Muscle layer of duodenum (tissue), 2 donors: ENCODE results near the gene ANKH.

ENCODE experiments used
- H3K27ac ChIP-seq: one replicate; pipeline ENCODE4 v1.7.0; 2013; ENCODE audit warnings: mild to moderate bottlenecking, low read length
- H3K27me3 ChIP-seq: one replicate; pipeline ENCODE4 v1.7.0; 2013; ENCODE audit warnings: low read depth, mild to moderate bottlenecking, control low read depth, low read length
- H3K36me3 ChIP-seq, 2 donors: one replicate each; pipeline ENCODE4 v1.7.0; 2013; ENCODE audit warnings: low read length in 2 of 2, control low read depth in 1 of 2, mild to moderate bottlenecking in 1 of 2; ENCODE audit not compliant: insufficient read depth in 2 of 2, control insufficient read depth in 1 of 2
- H3K4me1 ChIP-seq, 2 donors: one replicate each; pipeline ENCODE4 v1.7.0; 2013; ENCODE audit warnings: low read length in 2 of 2, mild to moderate bottlenecking in 2 of 2, control low read depth in 1 of 2, moderate library complexity in 1 of 2; ENCODE audit not compliant: insufficient read depth in 2 of 2, control insufficient read depth in 1 of 2
- H3K4me3 ChIP-seq, 2 donors: one replicate each; pipeline ENCODE4 v1.7.0; 2013; ENCODE audit warnings: low read length in 2 of 2, low read depth in 1 of 2, mild to moderate bottlenecking in 1 of 2
- H3K9me3 ChIP-seq, 2 donors: one replicate each; pipeline ENCODE4 v1.7.0; 2013; ENCODE audit warnings: low read length in 2 of 2, control low read depth in 1 of 2, mild to moderate bottlenecking in 1 of 2; ENCODE audit not compliant: control insufficient read depth in 1 of 2
- donor health status: healthy.

Gene ANKH

DNA sequence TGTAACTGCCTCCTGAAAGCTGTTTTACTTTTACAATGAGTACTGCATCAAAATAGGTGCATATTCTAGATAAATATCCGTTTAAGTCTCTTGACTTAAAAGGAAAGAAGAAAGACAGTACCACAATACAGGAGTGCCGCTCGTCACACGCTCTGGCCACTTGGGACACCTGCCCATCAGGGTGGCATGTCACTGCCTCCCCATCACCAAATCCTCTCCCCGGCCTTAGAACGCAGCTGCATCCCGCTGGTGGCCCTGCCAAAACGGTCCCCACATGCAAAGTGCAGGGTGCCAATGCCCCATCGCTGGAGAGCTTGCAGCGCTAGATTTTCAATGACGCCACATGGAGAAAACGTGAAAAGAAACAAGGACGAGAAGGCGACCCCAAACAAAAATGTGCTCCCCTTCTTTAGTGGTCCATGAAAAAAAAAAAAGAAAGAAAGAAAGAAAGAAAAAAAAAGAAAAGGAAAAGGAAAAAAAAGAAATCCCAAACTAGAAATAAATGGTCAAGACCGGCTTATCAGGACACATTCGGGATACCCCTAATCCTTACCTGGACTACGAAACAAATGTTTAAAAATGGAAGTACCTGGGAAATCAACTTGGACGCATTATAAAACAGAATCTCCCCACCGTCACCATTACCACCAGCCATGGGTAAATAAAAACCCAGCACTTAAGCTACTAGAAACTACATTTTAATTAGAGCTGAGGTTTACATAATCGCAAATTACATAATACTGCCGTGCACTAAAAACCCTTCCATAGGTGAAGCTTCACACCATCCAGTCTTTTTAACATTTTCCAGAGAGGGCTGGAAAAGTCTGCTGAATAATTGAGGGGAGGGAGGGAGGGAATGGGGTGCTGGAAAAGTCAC is 1.0 kb downstream of the ANKH start:
- no peaks in the 10 kb centered on the region for H3K9me3 ChIP-seq
- peak overlapping the region; percentile 68 to 70 for H3K4me3 ChIP-seq
- peak overlapping the region; percentile 33 for H3K27ac ChIP-seq
- peaks cover 0 to 14% of the 10 kb centered on the region in 2 donors for H3K4me1 ChIP-seq
- H3K27me3 ChIP-seq = no peaks in the 10 kb centered on the region
- H3K36me3 ChIP-seq = no peaks in the 10 kb centered on the region

DNA sequence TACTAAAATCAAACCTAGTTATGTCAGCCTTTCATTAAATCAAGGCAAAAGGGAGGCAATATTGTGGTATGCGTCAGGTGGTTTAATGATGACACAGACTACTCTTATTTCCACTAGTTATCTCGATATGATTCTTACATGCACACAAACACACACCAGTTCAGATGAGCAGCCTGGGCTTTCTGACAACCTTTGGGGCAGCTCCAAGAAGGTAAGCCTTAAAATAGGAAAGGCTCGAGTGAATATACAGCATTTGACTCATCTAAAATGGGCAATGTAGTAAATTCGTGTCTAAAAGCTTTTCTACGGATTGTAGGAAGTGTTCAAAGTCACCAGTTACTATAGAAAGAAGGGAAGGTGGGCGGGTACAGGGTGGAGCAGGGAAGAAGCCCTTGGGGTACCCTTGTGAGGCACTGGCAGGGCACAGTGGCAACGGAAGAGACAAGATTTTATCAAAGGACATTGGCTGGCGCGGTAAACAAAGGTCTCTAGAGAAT is 1.9 kb downstream of the ANKH start:
- peak overlapping the region; percentile 68 to 70 for H3K4me3 ChIP-seq
- peaks cover 0 to 14% of the 10 kb centered on the region in 2 donors for H3K4me1 ChIP-seq
- H3K9me3 ChIP-seq = no peaks in the 10 kb centered on the region
- H3K27ac ChIP-seq = peak overlapping the region; percentile 33
- no peaks in the 10 kb centered on the region for H3K27me3 ChIP-seq
- H3K36me3 ChIP-seq = no peaks in the 10 kb centered on the region

DNA sequence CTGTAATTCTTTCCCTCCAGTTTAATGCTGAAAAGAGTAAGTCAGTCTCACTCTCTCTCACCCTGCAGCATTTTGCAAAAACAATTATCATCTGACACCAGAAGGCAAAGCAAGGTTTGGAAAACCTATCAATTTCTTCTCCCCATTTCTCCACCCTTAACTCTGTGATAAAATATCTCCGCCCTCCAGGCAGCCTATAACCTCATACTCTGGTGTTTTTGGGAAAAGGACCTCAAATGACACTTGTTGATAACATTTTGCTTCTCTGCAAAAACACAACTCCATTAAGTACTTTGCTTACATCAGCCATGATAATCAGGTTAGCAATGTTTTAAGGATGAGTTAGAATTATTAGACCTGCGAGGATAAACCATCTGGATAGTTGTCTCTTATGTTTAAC is 2.3 kb downstream of the ANKH start:
- Histone ChIP-seq H3K9me3 (no peaks in the 10 kb centered on the region), H3K4me1 (peaks cover 0 to 14% of the 10 kb centered on the region in 2 donors), H3K4me3 (peak overlapping the region; percentile 68 to 70), H3K27ac (no peak overlapping the region), H3K27me3 (no peaks in the 10 kb centered on the region), H3K36me3 (no peaks in the 10 kb centered on the region)

DNA sequence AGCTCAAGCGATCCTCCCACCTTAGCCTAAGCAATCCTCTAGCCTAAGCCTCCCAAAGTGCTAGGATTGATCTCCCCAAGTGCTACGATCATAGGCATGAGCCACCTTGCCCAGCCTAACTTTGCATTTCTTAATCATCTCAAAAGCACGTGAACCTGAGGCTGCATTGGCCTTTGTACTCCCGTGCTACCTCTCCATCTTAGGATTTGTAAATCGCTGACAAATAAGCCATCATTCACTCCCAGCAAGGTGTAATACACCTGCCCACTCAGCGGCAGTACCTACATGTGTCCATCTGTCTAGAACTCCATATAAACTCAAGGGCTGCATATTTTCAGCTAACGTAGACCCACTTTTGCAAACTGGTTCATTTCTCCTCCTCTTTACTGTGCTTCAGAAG is 2.8 kb downstream of the ANKH start:
- Histone ChIP-seq H3K27ac (no peak overlapping the region), H3K9me3 (no peaks in the 10 kb centered on the region), H3K36me3 (no peaks in the 10 kb centered on the region), H3K4me3 (no peak overlapping the region), H3K27me3 (no peaks in the 10 kb centered on the region), H3K4me1 (peaks cover 0 to 14% of the 10 kb centered on the region in 2 donors)

DNA sequence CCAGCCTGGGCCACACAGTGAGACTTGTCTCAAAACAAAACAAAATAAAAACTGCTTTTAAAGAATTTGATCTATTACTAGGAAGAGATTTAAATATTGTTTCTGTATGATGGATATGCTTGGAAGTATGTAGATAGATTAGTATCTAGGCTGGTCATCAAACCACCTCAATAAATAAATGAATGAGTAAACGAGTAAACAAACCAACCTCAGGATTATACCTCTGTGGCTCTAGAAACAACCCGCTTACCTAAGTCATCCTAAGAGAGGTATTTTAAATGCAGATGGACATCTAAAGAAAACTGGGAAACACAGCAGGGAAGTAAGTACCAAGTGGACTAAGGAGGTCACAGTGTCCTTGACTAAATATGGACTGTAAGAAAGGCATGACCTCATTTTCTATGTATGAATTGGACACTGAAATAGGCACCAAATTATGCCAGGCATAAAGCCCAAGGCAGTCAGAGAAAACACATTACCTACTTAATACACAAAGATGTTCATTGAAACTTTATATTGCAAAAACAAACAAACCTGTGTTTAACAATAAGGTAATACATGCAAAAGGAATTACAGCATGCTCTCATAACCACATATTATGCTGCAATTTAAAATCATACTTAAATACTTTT is 7.3 kb downstream of the ANKH start:
- no peak overlapping the region for H3K27ac ChIP-seq
- no peak overlapping the region for H3K4me3 ChIP-seq
- H3K27me3 ChIP-seq = no peaks in the 10 kb centered on the region
- H3K9me3 ChIP-seq = no peaks in the 10 kb centered on the region
- no peaks in the 10 kb centered on the region for H3K36me3 ChIP-seq
- H3K4me1 ChIP-seq = peaks cover 1 to 6% of the 10 kb centered on the region in 2 donors

DNA sequence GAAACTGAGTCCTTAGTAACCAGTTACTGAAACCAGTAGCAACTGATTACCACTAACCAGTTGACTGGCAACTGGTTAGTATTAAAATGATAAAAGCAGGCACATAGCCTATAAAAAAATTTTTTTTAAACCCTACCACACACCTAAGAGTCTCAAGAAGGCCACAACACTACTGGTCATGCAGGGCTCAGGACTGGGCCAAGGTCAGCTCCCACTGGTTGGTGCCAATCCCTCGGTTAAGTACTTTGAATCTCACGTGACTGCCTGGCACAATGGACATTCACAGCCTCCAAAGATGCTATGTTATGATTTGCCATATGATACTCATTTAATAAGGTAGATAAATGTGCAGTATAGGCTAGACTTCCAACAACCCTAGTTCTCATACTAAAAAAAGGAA is 8.5 kb downstream of the ANKH start:
- peaks cover 0 to 6% of the 10 kb centered on the region in 2 donors for H3K4me1 ChIP-seq
- H3K36me3 ChIP-seq = no peaks in the 10 kb centered on the region
- H3K27me3 ChIP-seq = no peaks in the 10 kb centered on the region
- no peak overlapping the region for H3K27ac ChIP-seq
- no peaks in the 10 kb centered on the region for H3K9me3 ChIP-seq
- no peak overlapping the region for H3K4me3 ChIP-seq

DNA sequence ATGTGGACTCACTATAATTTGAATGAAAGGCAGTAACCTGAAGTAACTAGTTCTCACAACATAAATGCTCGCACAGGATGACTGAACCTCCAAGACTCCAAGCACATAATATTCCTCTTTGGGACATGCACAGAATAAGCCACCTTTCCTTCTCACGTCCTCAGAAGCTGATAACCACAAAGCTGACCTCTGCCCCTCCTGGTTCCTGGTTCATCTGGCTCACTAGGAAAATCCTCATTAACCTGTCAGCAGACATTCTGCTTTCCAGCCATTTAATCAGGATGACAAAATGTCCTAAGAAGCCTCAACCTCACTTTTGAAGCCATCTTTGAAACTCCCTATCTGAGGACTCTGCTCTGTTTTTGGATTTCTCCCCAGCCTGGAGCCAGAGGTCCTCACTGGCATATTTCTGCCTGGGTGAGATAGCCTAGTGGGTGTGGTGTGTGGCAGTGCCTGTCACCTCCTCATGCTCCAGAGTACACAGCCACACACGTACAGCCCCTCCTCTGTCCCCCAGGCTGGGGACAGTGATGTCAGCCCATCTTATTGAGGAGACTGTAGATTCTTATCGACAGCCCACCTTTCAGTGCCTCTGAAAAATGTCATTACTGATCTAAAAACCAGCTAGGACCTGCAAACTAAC is 10.3 kb downstream of the ANKH start:
- Histone ChIP-seq H3K4me1 (peaks cover 0 to 6% of the 10 kb centered on the region in 2 donors), H3K9me3 (no peaks in the 10 kb centered on the region), H3K27ac (no peak overlapping the region), H3K4me3 (no peak overlapping the region), H3K36me3 (no peaks in the 10 kb centered on the region), H3K27me3 (no peaks in the 10 kb centered on the region)

DNA sequence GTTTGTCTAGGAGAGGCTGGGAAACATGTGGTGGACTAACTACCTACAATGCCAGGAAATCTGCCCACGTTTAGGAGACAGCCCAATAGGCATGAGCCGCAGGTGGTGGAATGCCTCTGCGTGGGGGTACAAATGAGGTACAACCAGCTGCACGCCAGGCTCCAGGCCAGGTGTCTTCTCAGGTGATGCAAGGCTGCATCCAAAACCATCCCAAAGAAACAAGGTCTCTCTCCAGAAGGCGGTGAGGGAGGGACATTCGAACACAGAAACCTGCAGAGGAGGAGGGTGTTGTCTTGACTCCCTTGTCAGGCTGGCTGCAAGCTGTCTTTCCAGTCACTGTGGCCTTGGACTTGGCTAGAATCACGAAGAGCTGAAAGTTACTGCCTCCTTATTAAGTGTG is 11.6 kb downstream of the ANKH start:
- no peak overlapping the region for H3K27ac ChIP-seq
- no peaks in the 10 kb centered on the region for H3K9me3 ChIP-seq
- no peaks in the 10 kb centered on the region for H3K36me3 ChIP-seq
- H3K4me1 ChIP-seq = peaks cover 0 to 6% of the 10 kb centered on the region in 2 donors
- no peak overlapping the region for H3K4me3 ChIP-seq
- no peaks in the 10 kb centered on the region for H3K27me3 ChIP-seq

DNA sequence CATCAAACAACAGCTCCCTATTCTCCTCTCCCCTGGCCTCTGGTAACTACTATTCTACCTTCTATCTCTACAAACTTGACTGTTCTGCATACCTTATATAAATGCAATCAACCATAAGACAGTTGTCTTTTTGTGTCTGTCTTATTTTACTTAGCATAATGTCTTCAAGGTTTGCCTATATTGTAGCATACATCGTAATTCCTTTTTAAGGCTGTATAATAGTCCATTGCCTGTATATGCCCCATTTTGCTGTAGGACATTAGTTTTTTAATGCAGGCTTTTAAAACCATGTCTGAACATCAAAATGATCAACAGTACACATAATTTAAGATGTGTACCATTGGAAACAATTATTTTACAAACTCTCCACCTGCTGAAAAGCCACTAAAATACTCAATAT is 12.4 kb downstream of the ANKH start:
- H3K4me3 ChIP-seq = no peak overlapping the region
- peaks cover 0 to 6% of the 10 kb centered on the region in 2 donors for H3K4me1 ChIP-seq
- no peaks in the 10 kb centered on the region for H3K27me3 ChIP-seq
- H3K9me3 ChIP-seq = no peaks in the 10 kb centered on the region
- no peaks in the 10 kb centered on the region for H3K36me3 ChIP-seq
- H3K27ac ChIP-seq = no peak overlapping the region

DNA sequence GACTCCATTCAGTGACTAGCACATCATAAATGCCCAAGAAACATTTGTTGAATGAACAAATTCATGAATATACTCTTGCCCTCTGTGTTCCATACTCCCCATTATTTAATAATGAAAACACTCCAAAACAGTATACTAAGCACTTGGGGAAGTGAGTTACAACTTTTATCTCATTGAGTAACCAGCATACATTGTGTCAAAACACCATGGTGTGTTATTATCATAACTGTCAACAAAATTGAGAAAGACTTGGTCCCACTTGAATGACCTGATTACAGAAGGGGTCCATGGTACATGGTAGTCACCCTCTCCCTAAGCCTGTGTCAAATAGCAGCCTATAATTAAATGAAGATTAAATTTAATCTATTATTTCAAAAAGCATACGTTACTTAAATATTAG is 16.2 kb downstream of the ANKH start:
- Histone ChIP-seq H3K27ac (no peak overlapping the region), H3K4me1 (no peaks in the 10 kb centered on the region)

DNA sequence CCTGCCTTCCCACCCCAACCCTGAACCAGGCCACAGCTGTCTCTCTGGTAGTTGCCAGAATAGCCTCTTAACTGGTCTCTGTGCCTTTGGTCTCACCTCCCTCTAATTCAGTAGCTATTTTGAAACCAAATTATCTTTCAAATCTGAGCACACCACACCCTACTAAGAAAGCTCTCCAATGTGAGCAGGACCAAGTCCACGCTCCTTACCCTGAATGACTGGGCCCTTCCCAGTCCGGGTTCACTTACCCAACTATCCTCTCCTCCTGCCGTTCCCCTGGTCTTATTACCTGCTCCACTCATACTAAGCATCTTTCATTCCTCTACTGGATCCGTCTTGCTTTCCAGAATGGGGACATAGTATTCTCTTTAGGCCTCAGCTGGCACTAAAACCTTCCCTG is 16.8 kb downstream of the ANKH start:
- Histone ChIP-seq H3K27ac (no peak overlapping the region), H3K4me3 (no peak overlapping the region), H3K36me3 (no peaks in the 10 kb centered on the region), H3K4me1 (no peaks in the 10 kb centered on the region), H3K27me3 (no peaks in the 10 kb centered on the region), H3K9me3 (no peaks in the 10 kb centered on the region)

More for the DNA sequence above, 16.2 kb downstream of the ANKH start:
- H3K4me3 ChIP-seq = no peak overlapping the region
- H3K27me3 ChIP-seq = no peaks in the 10 kb centered on the region
- no peaks in the 10 kb centered on the region for H3K36me3 ChIP-seq
- no peaks in the 10 kb centered on the region for H3K9me3 ChIP-seq
